ENCODE measurements around the gene RXFP2.

The RXFP2 gene

DNA sequence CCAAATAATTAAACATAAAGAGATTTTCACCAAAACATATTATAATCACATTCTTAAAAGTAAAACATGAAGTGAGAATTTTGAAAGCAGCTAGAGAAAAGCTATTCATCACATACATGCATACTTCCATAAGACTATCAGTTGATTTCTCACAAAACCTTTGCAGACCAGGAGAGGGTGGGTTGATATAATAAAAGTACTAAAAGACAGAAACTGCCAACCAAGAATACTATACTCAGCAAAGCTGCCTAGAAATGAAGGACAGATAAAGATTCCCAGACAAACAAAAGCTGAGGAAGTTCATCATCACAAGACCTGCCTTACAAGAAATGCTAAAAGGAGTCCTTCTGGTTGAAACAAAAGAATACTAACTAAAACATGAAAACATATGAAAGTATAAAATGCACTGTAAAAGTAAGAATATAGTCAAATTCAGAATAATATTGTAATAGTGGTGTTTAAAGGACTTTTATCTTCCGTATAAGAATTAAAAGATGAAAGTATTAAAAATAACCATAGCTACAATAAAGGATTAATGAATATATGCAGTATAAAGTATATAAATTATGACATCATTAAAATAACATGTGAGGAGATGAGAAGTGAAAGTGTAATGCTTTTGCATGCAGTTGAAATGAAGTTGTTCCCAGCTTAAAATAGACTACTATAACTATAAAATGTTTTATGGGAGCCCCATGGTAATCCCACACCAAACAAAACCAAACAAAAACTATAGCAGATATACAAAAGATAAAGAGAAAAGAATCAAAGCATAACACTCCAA, 76.2 kb downstream of the RXFP2 start:
- Histone ChIP-seq H3K27ac (ENCODE audit: low read length) (no peak overlapping the region), H4K20me1 (ENCODE audit: insufficient read depth, low read length) (no peaks in the 10 kb centered on the region), H3K36me3 (ENCODE audit: insufficient read depth, low read length) (no peaks in the 10 kb centered on the region), H2AFZ (ENCODE audit: low read depth, low read length) (no peak overlapping the region), H3K4me3 (ENCODE audit: low read depth in 1 of 2, low read length in 2 of 2) (no peak overlapping the region), H3K27me3 (ENCODE audit: insufficient read depth, low read length, poor library complexity) (no peaks in the 10 kb centered on the region), H3K79me2 (ENCODE audit: insufficient read depth, low read length) (no peaks in the 10 kb centered on the region), H3K4me2 (ENCODE audit: insufficient read depth, low read length) (no peak overlapping the region), H3K9me3 (ENCODE audit: insufficient read depth, low read length, severe bottlenecking) (peaks cover 8% of the 10 kb centered on the region), H3K4me1 (ENCODE audit: insufficient read depth, low read length) (no peaks in the 10 kb centered on the region), H3K9ac (ENCODE audit: low read depth, low read length) (no peak overlapping the region)
- no peak for DNase-seq
- TF ChIP-seq CTCF (IDR thresholded peaks at IDR 0.05; ENCODE audit: borderline replicate concordance, extremely low read depth, low read length, poor library complexity, severe bottlenecking) (no peak), EZH2 (IDR thresholded peaks at IDR 0.05; ENCODE audit: borderline replicate concordance, low read depth, low read length, severe bottlenecking) (no peak)
- no peak for ATAC-seq (ENCODE audit: insufficient read depth, low read depth)

DNA sequence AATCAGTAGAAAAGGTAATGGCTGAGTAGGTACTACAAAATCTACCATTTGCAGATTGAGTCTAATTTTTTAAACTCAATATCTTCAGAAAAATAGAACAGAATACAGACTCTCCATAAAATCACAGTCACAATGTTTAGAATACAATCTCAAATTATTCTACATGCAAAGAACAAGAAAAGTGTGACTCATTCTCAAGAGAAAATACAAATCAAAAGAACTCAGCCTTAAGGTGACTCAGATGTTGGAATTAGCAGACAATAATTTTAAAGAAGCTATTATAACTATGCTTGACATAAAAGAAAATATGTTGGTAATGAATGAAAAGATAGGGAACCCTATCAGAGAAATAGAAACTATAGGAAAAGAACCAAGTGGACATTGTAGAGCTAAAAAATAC, 78.9 kb downstream of the RXFP2 start:
- H3K4me3 ChIP-seq (ENCODE audit: low read depth in 1 of 2, low read length in 2 of 2), result no peak overlapping the region
- H3K4me2 ChIP-seq (ENCODE audit: insufficient read depth, low read length), result no peak overlapping the region
- peaks cover 7% of the 10 kb centered on the region for H3K9me3 ChIP-seq (ENCODE audit: insufficient read depth, low read length, severe bottlenecking)
- no peak overlapping the region for H3K9ac ChIP-seq (ENCODE audit: low read depth, low read length)
- H3K4me1 ChIP-seq (ENCODE audit: insufficient read depth, low read length), result no peaks in the 10 kb centered on the region
- no peak overlapping the region for H2AFZ ChIP-seq (ENCODE audit: low read depth, low read length)
- TF ChIP-seq EZH2 (IDR thresholded peaks at IDR 0.05; ENCODE audit: borderline replicate concordance, low read depth, low read length, severe bottlenecking), result no peak
- TF ChIP-seq CTCF (IDR thresholded peaks at IDR 0.05; ENCODE audit: borderline replicate concordance, extremely low read depth, low read length, poor library complexity, severe bottlenecking), result no peak
- H3K36me3 ChIP-seq (ENCODE audit: insufficient read depth, low read length), result no peaks in the 10 kb centered on the region
- ATAC-seq (ENCODE audit: insufficient read depth, low read depth) (no peak), DNase-seq (no peak)
- H3K27me3 ChIP-seq (ENCODE audit: insufficient read depth, low read length, poor library complexity), result no peaks in the 10 kb centered on the region
- H3K79me2 ChIP-seq (ENCODE audit: insufficient read depth, low read length), result no peaks in the 10 kb centered on the region
- H3K27ac ChIP-seq (ENCODE audit: low read length), result no peak overlapping the region
- no peaks in the 10 kb centered on the region for H4K20me1 ChIP-seq (ENCODE audit: insufficient read depth, low read length)

DNA sequence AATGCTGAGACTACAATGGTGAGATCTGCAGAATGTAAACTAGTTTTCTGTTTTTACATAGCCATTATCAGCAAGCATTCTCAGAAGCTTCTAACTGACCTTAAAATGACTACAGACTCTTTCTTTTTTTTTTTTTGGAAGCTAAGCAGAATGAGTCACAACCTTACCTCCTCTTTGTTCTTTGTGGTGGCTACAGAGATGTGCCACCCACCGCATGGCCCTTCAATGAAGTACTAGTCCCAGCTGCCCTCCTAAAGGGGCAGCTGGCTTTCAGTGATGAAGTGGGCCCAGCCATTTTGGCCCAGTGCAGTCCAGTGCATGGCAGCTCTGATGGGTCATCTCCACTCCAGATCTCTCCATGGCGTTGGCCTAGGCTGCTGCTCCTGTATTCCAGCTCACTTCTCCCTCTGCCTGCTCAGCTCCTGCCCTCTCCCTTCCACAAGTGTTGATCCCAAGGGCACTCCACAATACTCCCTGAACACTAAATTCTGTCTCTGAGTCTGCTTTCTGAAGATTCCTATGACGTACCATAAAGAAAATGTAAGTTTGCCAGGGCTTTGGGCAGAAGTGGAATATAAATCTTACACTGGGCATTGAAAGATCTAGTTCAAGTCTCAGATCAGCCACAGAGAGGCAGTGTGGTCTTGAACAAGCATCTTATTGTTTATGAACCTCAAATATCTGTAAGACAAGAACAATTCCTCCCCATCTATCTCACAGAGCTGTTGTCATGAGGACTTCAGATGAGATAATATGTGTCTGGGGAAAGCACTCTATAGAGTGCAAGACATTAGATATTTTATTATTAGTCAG, 85.6 kb downstream of the RXFP2 start:
- no peaks in the 10 kb centered on the region for H3K4me1 ChIP-seq (ENCODE audit: insufficient read depth, low read length)
- H2AFZ ChIP-seq (ENCODE audit: low read depth, low read length), result no peak overlapping the region
- DNase-seq, result no peak

More for the DNA sequence above, 85.6 kb downstream of the RXFP2 start:
- ATAC-seq (ENCODE audit: insufficient read depth, low read depth), result no peak
- Histone ChIP-seq H3K36me3 (ENCODE audit: insufficient read depth, low read length) (no peaks in the 10 kb centered on the region), H3K4me2 (ENCODE audit: insufficient read depth, low read length) (no peak overlapping the region), H3K27me3 (ENCODE audit: insufficient read depth, low read length, poor library complexity) (peaks cover 12% of the 10 kb centered on the region), H3K27ac (ENCODE audit: low read length) (no peak overlapping the region), H4K20me1 (ENCODE audit: insufficient read depth, low read length) (no peaks in the 10 kb centered on the region), H3K4me3 (ENCODE audit: low read depth in 1 of 2, low read length in 2 of 2) (no peak overlapping the region), H3K9me3 (ENCODE audit: insufficient read depth, low read length, severe bottlenecking) (no peaks in the 10 kb centered on the region), H3K9ac (ENCODE audit: low read depth, low read length) (no peak overlapping the region), H3K79me2 (ENCODE audit: insufficient read depth, low read length) (no peaks in the 10 kb centered on the region)
- TF ChIP-seq CTCF (IDR thresholded peaks at IDR 0.05; ENCODE audit: borderline replicate concordance, extremely low read depth, low read length, poor library complexity, severe bottlenecking), result no peak
- TF ChIP-seq EZH2 (IDR thresholded peaks at IDR 0.05; ENCODE audit: borderline replicate concordance, low read depth, low read length, severe bottlenecking), result no peak

Measured in DND-41 (cell line).